Measurements from ENCODE around the gene MMP27.
A peak's percentile ranks its signal among the peaks of the same experiment; 100 is the strongest.

MMP27 gene

GRCh38 chr11:102695201-102695600 lies 10.4 kb downstream of the MMP27 start:
- no peak for DNase-seq

GRCh38 chr11:102685754-102686153 lies 19.8 kb downstream of the MMP27 start:
- no peak for DNase-seq

DNA sequence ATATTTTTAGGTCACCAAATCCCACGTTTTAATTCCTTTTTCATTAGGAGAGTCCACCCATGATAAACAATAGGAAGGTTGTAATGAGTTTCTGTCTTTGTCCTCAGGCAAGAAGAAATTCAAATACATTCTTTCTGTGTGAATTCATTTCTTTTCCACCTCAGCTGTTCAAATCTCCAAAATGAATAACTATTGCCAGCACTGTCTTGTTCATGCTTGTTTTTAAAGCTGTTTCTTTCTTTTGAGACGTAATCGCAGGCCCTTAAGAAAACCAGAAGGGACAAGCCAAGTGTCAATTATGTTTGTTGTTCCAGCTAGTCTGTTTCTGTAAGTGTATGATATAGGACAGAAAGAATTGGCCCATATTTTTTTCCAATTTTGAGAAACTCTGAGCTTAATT lies 20.2 kb downstream of the MMP27 start:
- no peak for DNase-seq

DNA sequence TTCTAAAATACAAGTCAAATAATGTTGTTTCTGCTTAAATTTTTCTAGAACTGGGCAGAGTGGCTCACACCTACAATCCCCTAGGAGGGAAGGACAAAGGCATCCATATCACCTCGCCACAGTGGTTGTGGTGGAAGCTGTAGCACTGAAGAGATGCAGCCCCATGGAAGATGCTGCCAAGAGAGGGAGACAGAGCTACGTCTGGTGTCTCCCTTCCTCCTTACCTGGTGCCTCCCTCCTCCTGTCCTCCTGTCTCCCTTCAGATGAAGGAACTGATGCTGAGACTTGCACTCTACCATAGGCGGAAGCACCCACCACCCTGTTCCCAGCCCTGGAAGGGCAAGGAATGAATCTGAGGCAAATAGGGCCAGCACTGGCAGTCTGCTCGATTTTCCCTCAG lies 22.3 kb downstream of the MMP27 start:
- no peak for DNase-seq

- DNase-seq, result no peak
These were observed 24.6 kb downstream of the MMP27 start for GRCh38 chr11:102680945-102681344.

- DNase-seq, result no peak
These were observed 27.5 kb downstream of the MMP27 start for GRCh38 chr11:102678022-102678421.

DNA sequence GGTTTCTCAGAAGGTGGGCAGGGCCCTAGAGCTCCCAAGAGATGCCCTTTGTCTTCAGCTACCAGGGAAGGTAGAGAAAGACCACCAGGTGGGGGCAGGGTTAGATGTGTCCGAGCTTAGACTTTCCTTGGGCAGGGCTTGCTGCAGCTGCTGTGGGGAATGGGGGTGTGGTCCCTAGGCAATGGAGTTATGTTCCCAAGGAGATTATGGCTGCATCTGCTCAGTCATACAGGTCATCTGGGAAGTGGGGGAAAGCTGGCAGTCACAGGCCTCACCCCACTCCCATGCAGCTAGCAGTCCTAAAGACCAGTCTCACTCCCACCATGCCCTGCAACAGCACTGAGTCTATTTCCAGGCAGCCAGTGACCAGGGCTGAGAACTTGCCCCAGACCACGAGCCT lies 29.5 kb downstream of the MMP27 start:
- no peak for DNase-seq

GRCh38 chr11:102669664-102670063 lies 35.9 kb downstream of the MMP27 start:
- DNase-seq, result no peak

DNA sequence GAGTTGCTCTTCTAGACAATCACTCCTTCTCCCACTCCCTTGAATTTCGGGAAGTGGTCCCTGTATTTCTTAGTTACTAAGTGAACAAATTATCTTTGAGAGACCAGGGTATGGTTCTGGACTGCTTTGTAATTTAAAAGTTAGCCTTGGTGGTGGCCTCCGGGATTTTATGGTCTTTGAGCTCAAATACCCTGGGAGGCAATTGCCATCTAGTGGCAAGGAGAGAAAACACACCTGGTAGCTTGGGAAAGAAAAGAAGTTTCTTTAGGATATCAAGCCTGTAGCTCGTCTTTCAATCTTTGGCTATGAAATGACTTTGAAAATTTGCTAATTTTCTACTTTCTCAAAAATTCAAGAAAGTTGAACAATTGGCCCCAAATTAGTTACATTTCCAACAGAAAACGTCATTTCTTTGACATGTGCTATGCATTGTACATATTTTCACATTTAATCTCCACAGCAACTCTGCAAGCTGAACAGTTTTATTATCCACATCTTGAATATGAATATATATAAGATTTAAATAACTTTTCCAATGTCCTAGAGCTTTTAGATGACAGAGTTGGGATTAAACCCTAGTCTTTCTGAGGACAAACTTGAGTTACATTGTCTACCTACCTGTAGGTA lies 39.1 kb downstream of the MMP27 start:
- peak; percentile 17 for DNase-seq

- peak; percentile 29 for DNase-seq
These were observed 41.4 kb downstream of the MMP27 start for GRCh38 chr11:102664001-102664752.

DNA sequence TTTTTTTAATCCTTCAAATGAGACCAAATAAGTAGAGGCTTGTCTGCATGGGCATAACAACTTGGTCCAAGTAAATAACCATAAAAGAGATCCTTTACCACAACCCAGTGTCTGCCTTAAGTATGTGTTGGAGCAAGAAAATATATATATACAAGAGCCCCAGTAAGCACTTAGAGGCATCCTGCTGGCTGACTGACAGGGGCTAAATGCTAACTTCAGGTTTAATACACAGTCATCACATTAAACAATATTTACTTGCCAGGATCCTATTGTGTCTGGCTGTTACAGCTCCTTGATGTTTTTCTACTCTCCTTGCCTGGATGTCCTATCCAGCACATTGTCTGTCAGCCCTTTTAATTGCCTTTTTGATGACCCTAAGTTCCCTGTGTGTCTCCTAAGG lies 43.0 kb downstream of the MMP27 start:
- no peak for DNase-seq

DNA sequence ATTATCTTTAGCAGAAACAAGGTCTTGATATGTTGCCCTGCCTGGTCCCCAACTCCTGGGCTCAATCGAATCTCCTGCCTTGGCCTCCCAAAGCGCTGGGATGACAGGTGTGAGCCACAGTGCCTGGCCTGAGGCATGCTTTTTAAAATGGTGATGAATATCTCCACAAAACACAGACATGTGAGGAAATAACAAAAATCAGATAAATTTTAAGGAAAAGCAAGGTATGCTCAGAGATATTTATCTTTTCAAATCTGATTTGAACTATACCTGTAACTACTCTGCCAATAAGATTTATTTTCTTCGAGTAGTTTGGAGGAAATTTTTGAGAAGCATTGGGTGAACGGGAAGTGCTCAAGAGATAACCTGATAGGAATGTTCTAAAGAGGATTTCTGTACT lies 44.5 kb downstream of the MMP27 start:
- DNase-seq, result no peak

GRCh38 chr11:102656528-102656927 lies 49.0 kb downstream of the MMP27 start:
- DNase-seq, result no peak

- DNase-seq, result no peak
These were observed 50.0 kb downstream of the MMP27 start for GRCh38 chr11:102655547-102655946.

GRCh38 chr11:102654761-102655160 lies 50.8 kb downstream of the MMP27 start:
- DNase-seq, result no peak

DNA sequence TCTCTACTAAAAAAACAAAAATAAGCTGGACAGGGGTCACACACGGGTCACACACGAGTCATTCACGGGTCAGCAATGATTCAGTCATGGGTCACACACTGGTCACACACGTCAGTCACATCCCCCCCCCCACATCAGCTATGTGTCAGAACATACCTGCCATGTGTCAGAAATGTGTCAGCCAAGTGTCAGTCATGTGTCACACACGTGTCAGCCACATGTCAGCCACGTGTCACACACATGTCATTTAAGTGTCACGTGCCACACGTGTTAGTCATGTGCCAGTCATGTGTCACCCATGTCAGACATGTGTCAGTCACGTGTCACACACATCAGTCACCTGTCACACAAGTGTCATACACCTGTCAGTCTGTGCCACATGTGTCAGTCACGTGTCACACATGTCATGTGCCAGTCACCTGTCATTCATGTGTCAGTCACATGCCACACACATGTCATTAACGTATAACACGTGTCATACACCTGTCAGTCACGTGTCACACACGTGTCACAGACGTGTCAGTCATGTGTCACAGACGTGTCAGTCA lies 51.8 kb downstream of the MMP27 start:
- peak; percentile 3 for DNase-seq

DNA sequence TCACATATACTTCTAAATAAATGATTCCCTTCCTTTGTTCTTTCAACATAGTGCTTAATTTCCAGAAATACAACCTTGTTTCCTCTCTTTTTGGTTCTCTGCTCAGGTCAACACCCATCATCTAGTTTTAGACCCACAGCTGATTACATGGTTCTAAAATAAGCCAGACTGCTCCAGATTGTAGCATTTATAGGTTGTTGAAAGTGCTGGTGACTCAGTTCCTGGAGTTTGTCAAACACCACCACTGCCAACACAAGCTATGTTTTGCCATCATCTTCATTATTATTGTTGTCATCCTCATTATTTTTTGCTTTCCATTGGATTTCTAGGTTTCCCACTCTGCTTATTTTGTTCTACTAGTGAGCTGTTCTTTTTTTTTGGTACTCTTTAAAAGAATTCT lies 58.1 kb downstream of the MMP27 start:
- no peak for DNase-seq

GRCh38 chr11:102643941-102644340 lies 61.6 kb downstream of the MMP27 start:
- DNase-seq, result no peak

All from stimulated activated CD4-positive, alpha-beta T cell treated with anti-CD3 and anti-CD28 coated beads, Interleukin-15, amount 100 ng/mL, for 24 hours (primary cell).